Esophagus muscularis mucosa (tissue), 4 donors: ENCODE results near the gene AFF2. TPM values are rescaled to one million over a fixed set of nuclear protein-coding genes. Genes with fewer than 3 reads are reported as not detected.

Experiments
- DNase-seq: peaks from one replicate; pipeline ENCODE4 v3.0.0-alpha.2; 2017; ENCODE audit errors: extremely low spot score
- H3K27ac ChIP-seq, 4 donors: fragments of 200-600 bp; sonication (generic); replicated peaks in 1 of 4; 1 replicate in 3 of 4; 2 replicates in 1 of 4; pipeline ENCODE4 v1.5.1; 2016 to 2019; ENCODE audit warnings: mild to moderate bottlenecking in 1 of 4
- H3K27me3 ChIP-seq, 4 donors: fragments of 200-600 bp; sonication (generic); one replicate each; pipeline versions ENCODE4 v1.5.1 to v1.6.0; 2016 to 2019
- H3K36me3 ChIP-seq, 4 donors: fragments of 200-600 bp; sonication (generic); one replicate each; pipeline ENCODE4 v1.5.1; 2016 to 2019
- H3K4me1 ChIP-seq, 4 donors: fragments of 200-600 bp; sonication (generic); one replicate each; pipeline ENCODE4 v1.5.1; 2016 to 2019
- H3K4me3 ChIP-seq, 4 donors: fragments of 200-600 bp; sonication (generic); 1 replicate in 2 of 4; 2 replicates in 2 of 4; pipeline ENCODE4 v1.5.1; 2016 to 2019; ENCODE audit warnings: mild to moderate bottlenecking in 4 of 4, moderate library complexity in 1 of 4
- H3K9me3 ChIP-seq, 4 donors: fragments of 200-600 bp; sonication (generic); 1 replicate in 3 of 4; 2 replicates in 1 of 4; pipeline ENCODE4 v1.5.1; 2016 to 2019
- EP300 ChIP-seq: sonication (generic); formaldehyde crosslinking; IDR thresholded peaks from one replicate; pipeline ENCODE4 v1.6.1; 2017; ENCODE audit warnings: antibody characterized with exemption
- POLR2A ChIP-seq: fragments of 450-650 bp; IDR thresholded peaks from one replicate; pipeline ENCODE4 v1.6.1; 2017; ENCODE audit warnings: antibody characterized with exemption, moderate library complexity, mild to moderate bottlenecking, low read depth
- POLR2AphosphoS5 ChIP-seq, 2 donors: sonication (generic); formaldehyde crosslinking; IDR thresholded peaks; one replicate each; pipeline ENCODE4 v1.6.1; 2017; ENCODE audit warnings: antibody characterized with exemption in 2 of 2
- WGBS: methylation state at CpG from one replicate; pipeline ENCODE4 v1.1.5; 2018; 5-methylcytosine and 5-hydroxymethylcytosine counted together
- intact Hi-C: fragments of 100-400 bp; cut with DNase I; formaldehyde crosslinking; loops from one replicate; pipeline ENCODE4 v1.15.1; 2023
- total RNA-seq, 4 donors: library from RNA; depleted of rRNA; stranded (reverse); fragments of >200 nt; gene quantifications; one replicate each; pipeline versions ENCODE4 v1.1.0 to v1.2.1, GENCODE V29; 2016
- TF ChIP-seq, protein P1 (sequence below), 3 experiments: fragments of 200-600 bp in 2 of 3; fragments of 450-650 bp in 1 of 3; sonication (generic) in 2 of 3; IDR thresholded peaks; one replicate each; pipeline ENCODE4 v1.5.1; 2017 to 2019; ENCODE audit warnings: antibody characterized with exemption in 3 of 3, mild to moderate bottlenecking in 2 of 3, moderate library complexity in 1 of 3

The AFF2 gene
- total RNA-seq, 4 donors from 2014 or later, result 3.8 to 10.8 (median 6.8) TPM

DNA sequence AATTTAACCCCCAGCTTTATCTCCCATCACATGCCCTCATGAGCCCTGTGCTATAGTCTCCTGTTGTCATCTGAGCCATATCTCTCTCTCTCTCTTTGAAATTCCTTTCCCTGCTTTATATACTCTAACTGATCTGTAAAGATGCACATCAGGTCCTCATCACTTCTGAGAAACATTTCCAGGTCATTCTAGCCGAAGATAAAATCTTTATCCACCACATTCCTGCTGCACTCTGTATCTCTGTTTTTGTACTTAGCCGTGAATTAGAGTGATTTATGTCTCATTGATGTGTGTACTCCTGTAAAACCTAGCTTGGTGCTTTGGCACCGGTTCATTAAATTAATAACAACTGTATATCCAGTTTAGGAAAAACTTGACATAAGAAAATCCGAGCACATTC is 113.2 kb downstream of the AFF2 start:
- H3K27ac ChIP-seq, result no peak overlapping the region
- 52% methylated on average over 4 of the region's 4 CpGs for WGBS
- H3K4me1 ChIP-seq, result no peaks in the 10 kb centered on the region
- no peaks in the 10 kb centered on the region for H3K27me3 ChIP-seq
- no peaks in the 10 kb centered on the region for H3K36me3 ChIP-seq
- TF ChIP-seq POLR2A, result no peak
- intact Hi-C loops, result no loop called here
- no peak overlapping the region for H3K4me3 ChIP-seq
- no peaks in the 10 kb centered on the region for H3K9me3 ChIP-seq
- no peak for DNase-seq

DNA sequence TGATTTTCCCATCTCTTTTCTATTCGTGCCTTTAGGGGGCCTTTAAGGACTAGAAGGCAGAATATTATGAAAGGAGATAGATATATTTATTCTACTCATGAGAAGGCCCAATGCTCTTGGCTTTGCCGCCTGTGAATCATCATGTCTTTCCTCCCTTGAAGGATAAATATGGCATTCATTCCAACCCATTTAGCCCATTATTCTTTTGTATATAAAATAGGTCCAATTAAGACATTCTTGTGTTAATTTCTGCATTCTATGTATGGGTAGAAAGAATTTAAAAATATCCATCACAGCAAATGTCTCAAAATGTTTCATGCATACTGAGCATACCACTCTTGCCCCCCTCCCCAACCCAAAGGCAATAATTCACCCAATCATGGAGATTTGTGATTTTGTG is 115.1 kb downstream of the AFF2 start:
- no peak overlapping the region for H3K27ac ChIP-seq
- intact Hi-C loops, result no loop called here
- H3K36me3 ChIP-seq, result no peaks in the 10 kb centered on the region
- no peaks in the 10 kb centered on the region for H3K4me1 ChIP-seq
- 70% methylated on average over 2 of the region's 2 CpGs for WGBS
- H3K27me3 ChIP-seq, result no peaks in the 10 kb centered on the region
- DNase-seq, result no peak
- H3K4me3 ChIP-seq, result no peak overlapping the region
- H3K9me3 ChIP-seq, result no peaks in the 10 kb centered on the region
- TF ChIP-seq POLR2A, result no peak
- TF ChIP-seq, protein P1, sequence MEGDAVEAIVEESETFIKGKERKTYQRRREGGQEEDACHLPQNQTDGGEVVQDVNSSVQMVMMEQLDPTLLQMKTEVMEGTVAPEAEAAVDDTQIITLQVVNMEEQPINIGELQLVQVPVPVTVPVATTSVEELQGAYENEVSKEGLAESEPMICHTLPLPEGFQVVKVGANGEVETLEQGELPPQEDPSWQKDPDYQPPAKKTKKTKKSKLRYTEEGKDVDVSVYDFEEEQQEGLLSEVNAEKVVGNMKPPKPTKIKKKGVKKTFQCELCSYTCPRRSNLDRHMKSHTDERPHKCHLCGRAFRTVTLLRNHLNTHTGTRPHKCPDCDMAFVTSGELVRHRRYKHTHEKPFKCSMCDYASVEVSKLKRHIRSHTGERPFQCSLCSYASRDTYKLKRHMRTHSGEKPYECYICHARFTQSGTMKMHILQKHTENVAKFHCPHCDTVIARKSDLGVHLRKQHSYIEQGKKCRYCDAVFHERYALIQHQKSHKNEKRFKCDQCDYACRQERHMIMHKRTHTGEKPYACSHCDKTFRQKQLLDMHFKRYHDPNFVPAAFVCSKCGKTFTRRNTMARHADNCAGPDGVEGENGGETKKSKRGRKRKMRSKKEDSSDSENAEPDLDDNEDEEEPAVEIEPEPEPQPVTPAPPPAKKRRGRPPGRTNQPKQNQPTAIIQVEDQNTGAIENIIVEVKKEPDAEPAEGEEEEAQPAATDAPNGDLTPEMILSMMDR (IDR thresholded peaks at IDR 0.05), result no peak
- no peak for TF ChIP-seq POLR2AphosphoS5 (IDR thresholded peaks at IDR 0.05)
- no peak for TF ChIP-seq EP300

DNA sequence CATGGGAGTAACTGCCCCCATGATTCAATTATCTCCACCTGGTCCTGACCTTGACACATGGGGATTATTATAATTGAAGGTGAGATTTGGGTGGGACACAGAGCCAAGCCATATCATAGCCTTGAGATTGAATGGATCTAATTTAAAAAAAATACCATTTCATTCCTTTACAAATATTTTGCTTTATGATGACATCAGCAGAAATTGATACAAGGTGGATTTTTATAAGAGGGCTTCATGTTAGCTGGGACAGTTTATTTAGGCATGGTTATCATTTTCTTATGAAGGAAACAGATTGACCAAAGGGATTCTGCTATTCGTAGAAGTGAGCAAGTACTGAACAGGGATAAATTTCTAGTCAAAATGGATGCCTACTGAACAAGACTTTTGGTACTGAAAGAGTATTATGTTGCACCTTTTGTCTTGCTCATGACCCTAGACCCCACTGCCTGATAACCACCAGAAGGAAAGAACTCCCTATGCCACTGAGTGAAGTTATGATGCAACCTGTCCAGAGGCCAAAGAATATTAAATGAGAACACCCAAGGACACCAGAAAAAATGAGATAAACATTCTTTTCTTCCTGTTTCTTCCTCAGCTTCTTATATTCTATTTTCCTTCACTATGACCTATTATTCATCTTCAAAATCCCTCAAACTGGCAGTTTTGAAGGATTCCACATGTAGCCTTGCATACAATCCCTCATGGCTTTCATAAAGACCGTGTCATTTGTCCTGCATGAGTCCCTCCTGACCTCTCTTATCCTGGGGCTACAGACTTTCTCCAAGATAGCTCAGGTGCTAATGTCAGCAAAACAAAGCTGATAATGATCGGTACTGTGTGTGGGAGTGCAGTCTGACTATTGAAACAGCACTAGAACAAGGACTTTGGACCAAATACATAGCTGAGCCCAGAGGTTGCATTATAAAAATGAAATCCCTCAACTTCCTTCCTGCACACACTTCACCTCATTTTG is 118.3 kb downstream of the AFF2 start:
- Histone ChIP-seq H3K36me3 (no peaks in the 10 kb centered on the region), H3K4me3 (no peak overlapping the region), H3K9me3 (no peaks in the 10 kb centered on the region), H3K27me3 (no peaks in the 10 kb centered on the region), H3K27ac (no peak overlapping the region), H3K4me1 (no peaks in the 10 kb centered on the region)
- TF ChIP-seq POLR2A (no peak), POLR2AphosphoS5 (IDR thresholded peaks at IDR 0.05) (no peak), EP300 (no peak)
- TF ChIP-seq, protein P1 (IDR thresholded peaks at IDR 0.05), result no peak
- WGBS, result 62% methylated on average over 3 of the region's 3 CpGs
- DNase-seq, result no peak
- intact Hi-C loops, result no loop called here

DNA sequence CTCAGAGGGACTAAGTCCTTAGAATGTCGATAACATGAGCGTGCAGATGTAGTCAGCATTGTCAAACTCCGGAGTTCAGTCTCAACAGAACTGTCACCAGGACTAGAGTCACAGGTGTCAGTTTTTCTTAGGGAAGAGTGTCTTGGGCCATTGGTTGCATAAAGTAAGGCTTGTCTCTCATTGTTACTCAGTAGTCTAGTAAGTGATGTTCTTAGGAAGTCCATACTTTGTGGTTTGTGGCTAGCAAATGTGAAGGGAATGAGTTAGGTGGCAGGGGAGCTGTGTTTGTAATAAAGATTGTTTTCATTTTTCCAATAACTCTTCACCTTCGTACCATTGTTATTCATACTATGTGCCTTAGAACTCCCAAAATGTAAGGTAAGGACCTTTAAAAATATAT is 119.6 kb downstream of the AFF2 start:
- no peaks in the 10 kb centered on the region for H3K9me3 ChIP-seq
- no peak for TF ChIP-seq POLR2AphosphoS5 (IDR thresholded peaks at IDR 0.05)
- TF ChIP-seq, protein P1 (IDR thresholded peaks at IDR 0.05), result no peak
- no peak for TF ChIP-seq EP300
- TF ChIP-seq POLR2A, result no peak
- intact Hi-C loops, result no loop called here
- H3K4me3 ChIP-seq, result no peak overlapping the region
- WGBS, result 80% methylated on average over 4 of the region's 4 CpGs
- H3K4me1 ChIP-seq, result no peaks in the 10 kb centered on the region
- H3K36me3 ChIP-seq, result no peaks in the 10 kb centered on the region
- no peaks in the 10 kb centered on the region for H3K27me3 ChIP-seq
- DNase-seq, result no peak
- H3K27ac ChIP-seq, result no peak overlapping the region

DNA sequence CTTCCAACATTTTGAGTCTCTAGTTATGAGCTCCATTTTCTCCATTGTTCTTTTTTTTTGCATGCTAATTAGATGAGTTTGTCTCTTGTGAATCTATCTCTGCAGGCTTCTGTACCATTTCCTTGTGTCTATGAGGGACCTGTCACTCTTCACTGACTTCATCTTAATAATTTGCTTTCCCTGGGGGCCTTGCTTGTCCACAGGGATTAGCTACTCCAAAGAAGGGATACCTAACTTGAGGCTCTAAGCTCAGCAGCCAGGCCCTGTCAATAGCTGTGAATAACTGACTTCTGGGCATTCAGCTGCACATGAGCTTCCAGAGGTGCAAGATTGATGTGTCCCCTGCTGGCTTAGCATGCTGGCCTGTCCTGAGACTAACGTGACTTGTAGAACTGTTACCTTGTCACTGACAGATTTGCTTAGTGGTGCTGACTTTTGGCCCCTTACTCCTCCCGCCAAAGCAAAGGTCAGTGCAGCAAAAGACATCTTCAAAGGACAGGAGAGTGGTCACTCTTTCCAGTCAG is 124.6 kb downstream of the AFF2 start:
- no peaks in the 10 kb centered on the region for H3K9me3 ChIP-seq
- no peaks in the 10 kb centered on the region for H3K4me1 ChIP-seq
- TF ChIP-seq, protein P1 (IDR thresholded peaks at IDR 0.05), result no peak
- TF ChIP-seq EP300 (no peak), POLR2A (no peak), POLR2AphosphoS5 (IDR thresholded peaks at IDR 0.05) (no peak)
- no peaks in the 10 kb centered on the region for H3K27me3 ChIP-seq
- no peak for DNase-seq
- intact Hi-C loops, result no loop called here
- WGBS, result 70% methylated on average over 2 of the region's 2 CpGs
- H3K36me3 ChIP-seq, result no peaks in the 10 kb centered on the region
- H3K27ac ChIP-seq, result no peak overlapping the region
- H3K4me3 ChIP-seq, result no peak overlapping the region
